Activated T-cell treated with anti-CD3 and anti-CD28 coated beads for 1 hour (primary cell): ENCODE data around the gene BIVM.

Experiments
- DNase-seq: peaks from one replicate; pipeline ENCODE4 v3.0.0-alpha.2; 2020; ENCODE audit warnings: low read depth

Gene BIVM

GRCh38 chr13:102845630-102846260 lies 46.8 kb downstream of the BIVM start, which contains the start of gene ERCC5:
ERCC5 (plus strand) TSS chr13:102846032; CDS start chr13:102846267, 235 bp downstream.
- peak; percentile 91 for DNase-seq

- DNase-seq = peak; percentile 15
These were observed 47.5 kb downstream of the BIVM start for GRCh38 chr13:102846261-102847015.

DNA sequence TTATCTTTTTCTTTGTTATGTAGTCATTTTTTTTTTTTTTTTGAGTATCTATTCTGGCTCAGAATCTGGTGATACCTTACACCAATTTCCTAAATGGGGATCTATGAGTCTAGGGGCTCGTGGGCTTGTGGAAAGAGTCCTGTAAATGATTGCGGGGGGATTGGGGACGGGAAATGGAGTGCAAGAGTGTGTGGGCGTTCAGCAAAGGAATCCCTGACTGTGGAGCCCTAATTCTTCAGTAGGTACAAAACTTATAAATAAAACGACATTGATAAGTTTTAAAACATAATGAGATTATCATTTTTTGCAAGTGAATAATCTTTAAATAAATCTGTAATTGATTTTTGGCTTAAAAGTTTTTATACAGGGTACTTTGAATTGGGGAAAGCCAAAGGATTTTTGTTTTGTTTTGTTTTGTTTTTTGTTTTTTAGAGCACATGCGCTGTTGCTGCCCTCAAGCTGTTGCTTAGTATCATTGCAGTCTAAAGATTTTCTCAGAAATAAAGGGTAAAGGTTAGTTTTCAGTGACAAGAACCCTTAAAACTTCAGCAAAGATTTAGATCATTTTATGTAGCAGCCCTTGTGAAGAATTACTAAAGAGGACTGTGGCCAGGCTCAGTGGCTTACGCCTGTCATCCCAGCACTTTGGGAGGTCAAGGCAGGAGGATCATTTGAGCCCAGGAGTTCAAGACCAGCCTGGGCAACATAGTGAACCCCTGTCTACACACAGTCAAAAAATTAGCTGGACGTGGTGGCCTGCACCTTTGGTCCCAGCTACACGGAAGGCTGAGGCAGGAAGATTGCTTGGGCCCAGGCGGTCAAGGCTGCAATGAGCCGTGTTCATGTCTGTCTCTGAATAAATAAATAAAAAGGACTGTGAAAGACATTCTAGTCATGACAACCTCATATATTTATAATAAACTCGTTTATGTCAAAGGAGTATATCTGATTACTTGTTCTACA lies 48.6 kb downstream of the BIVM start:
- DNase-seq = no peak

- no peak for DNase-seq
These were observed 50.0 kb downstream of the BIVM start for GRCh38 chr13:102848956-102849355.

- DNase-seq = no peak
These were observed 53.6 kb downstream of the BIVM start for GRCh38 chr13:102852556-102852955.

DNA sequence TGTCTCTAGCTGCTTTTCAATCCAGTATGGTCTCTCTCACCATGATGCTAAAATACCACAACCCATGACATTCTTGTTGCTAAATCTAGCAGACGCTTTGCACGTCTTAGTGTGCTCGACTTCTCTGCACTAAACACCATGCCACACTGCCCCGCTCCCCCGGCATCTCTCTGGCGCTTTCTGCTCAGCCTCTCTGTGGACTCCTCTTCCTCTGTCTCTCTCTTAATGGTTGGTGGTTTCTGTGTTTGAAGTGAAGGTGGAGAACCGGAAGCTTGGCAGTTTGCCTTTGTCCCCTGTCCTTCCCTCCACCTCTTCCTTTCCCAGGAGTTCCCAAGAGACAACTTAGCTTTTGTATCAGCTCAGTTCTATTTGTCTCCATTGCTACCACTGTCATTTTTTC lies 55.8 kb downstream of the BIVM start:
- no peak for DNase-seq

DNA sequence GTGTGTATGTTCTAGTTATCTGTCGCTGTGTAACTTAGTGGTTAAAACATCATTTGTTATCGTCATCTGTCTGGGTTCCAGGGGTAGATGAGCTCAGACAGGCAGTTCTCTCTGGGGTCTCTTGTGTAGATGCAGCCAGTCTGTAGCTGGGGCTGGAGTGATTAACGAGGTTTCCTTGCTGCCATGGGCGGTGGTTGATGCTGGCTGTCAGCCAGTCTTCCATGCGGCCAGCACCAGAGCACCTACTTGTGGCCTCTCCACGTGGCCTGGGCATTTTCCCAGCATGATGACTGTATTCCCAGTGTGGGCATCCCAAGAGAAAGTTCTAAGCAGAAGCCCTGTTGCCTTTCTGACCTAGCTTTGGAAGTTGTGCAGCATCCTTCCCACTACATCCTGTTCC lies 57.6 kb downstream of the BIVM start:
- no peak for DNase-seq

- DNase-seq = no peak
These were observed 63.8 kb downstream of the BIVM start for GRCh38 chr13:102862624-102863210.

GRCh38 chr13:102863590-102863989 lies 64.7 kb downstream of the BIVM start:
- no peak for DNase-seq

GRCh38 chr13:102868366-102868936 lies 69.5 kb downstream of the BIVM start:
- no peak for DNase-seq

DNA sequence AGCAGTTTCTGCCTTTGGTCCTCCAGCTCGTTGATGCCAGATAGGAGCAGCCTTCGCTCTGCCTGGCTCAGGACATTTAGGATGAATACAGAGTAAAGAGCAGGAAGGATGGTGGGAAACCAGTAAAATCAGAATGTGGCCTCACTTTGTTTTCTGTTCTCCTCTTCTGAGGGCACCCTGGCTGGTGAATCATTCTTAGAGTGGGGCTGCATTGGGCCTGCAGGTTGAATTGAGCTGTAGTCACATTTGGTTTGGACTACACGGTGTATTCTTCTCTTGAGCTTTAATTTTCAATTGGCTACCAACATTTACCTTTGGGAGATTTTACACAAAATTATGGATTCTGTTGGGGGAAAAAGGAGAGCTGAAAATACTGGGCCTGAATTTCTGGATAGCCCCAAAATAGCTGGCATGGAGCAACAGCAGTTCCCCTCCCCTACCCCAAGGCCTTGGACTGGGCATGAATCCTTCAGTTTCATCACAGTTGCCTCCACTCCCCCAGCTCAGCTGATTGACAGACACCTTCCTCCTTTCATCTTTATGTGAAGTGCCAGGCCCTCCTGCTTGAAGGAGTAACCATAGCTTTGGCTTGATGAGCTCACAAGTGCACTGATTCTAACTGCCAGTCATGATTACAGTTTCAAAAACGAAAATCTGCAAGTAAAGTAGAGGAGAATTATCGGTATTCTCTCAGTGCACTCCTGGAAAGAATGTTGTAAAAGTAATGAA lies 71.2 kb downstream of the BIVM start:
- DNase-seq = no peak

DNA sequence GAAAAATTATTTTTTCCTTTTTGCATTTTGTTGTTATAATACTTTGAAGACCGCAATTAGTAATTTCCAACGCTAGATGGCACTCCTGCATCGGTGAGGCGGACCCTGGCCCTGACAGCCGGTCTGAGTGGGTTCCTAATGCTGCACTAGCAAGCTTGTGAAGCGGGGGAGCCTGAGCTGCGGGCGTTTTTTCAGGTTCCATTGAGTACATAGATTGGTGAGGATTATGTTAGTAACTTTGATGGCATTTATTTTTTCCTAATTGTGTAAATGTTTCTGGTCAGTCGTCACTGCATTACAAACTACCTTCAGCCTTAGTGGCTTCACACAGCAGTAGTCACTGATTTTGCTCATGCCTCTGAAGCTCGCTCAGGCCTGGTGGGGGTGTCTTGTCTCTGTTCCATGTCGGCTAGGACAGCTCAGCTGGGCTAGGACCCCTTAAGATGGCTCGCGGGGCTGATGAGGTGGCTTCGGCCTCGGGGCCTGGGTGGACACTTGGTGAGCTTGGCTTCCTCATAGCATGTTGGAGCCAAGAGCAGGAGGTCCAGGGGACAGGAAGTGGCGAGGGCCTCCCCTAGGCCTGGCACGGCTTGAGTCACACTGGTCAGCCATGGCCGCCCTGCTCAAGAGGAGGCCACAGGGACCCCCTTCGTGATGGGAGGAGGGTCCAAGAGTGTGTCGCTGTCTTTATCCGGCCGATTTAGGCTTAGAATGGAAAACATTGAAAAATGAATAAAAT lies 71.9 kb downstream of the BIVM start:
- DNase-seq = peak; percentile 31

DNA sequence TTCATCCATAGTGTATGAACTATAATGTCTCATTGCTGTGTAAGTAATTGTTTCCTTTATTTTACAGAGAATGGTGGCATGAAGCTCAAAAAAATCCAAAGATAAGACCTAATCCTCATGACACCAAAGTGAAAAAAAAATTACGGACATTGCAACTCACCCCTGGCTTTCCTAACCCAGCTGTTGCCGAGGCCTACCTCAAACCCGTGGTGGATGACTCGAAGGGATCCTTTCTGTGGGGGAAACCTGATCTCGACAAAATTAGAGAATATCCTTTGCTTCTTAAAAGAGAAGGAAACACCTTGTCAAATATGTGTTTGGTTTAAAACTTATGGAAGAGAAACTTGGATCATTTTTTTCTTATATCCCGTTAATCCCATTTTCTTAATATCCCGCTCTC lies 73.2 kb downstream of the BIVM start:
- DNase-seq = no peak

- DNase-seq = no peak
These were observed 73.6 kb downstream of the BIVM start for GRCh38 chr13:102872531-102872930.

- DNase-seq = no peak
These were observed 74.7 kb downstream of the BIVM start for GRCh38 chr13:102873653-102874052.

GRCh38 chr13:102875256-102875655 lies 76.3 kb downstream of the BIVM start:
- DNase-seq = no peak

DNA sequence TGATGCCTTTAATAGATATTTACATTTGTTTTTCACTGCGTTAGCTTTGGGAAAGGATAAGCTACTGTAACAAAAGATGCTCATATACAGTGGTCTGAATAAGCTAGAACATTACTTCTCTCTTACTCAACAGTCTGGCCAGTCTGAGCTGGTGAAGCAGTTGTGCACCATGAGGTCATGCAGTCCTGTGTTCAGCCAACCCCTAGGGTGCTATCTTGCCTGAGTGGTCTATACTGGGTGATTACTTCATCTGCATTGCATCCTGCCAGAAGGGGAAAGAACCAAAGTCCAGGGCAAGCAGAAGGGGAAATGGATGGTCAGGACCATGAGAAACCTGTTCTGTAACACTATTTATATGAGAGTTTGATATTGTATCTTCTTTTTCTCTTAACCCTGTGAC lies 78.4 kb downstream of the BIVM start:
- DNase-seq = no peak

- DNase-seq = no peak
These were observed 79.6 kb downstream of the BIVM start for GRCh38 chr13:102878481-102878880.

GRCh38 chr13:102879793-102880499 lies 81.0 kb downstream of the BIVM start:
- no peak for DNase-seq
